ENCODE measurements around the gene ARL16. TPM values are rescaled to one million over a fixed set of nuclear protein-coding genes. Genes with fewer than 3 reads are reported as not detected.

The ARL16 gene
- total RNA-seq, 1 experiment from 2014 or later = 38.6 TPM

DNA sequence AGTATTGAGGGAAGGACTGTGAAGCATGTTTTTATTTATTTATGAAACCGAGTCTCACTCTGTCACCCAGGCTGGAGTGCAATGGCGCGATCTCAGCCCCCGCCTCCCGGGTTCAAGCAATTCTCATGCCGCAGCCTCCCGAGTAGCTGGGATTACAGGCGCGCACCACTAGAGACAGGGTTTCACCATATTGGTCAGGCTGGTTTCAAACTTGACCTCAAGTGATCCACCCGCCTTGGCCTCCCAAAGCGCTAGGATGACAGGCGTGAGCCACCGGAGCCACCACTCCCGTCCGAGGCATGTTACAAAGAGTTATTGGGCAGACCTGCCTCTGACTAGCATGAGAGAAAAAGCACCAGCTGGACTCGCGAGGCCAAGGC lies 22.6 kb upstream of the ARL16 start:
- ChIA-PET POLR2A (interaction anchor here (1.5 kb wide), 1 partner anchor 17 kb away, joined by 5 read pairs; no protein-coding TSS in a partner anchor), CTCF (interaction anchor here (0.9 to 1.4 kb wide), 2 partner anchors 31 to 186 kb away, joined by 4 to 5 read pairs; no protein-coding TSS in a partner anchor)
- Mint-ChIP-seq H3K27me3 (ENCODE audit: insufficient read depth, unreplicated experiment) (no peaks in the 10 kb centered on the region), H3K4me3 (ENCODE audit: unreplicated experiment) (no peak overlapping the region), H3K36me3 (ENCODE audit: insufficient read depth, unreplicated experiment) (peaks cover 64% of the 10 kb centered on the region), H3K9me3 (ENCODE audit: unreplicated experiment) (no peaks in the 10 kb centered on the region), H3K27ac (ENCODE audit: low read depth, unreplicated experiment) (no peak overlapping the region), H3K4me1 (ENCODE audit: insufficient read depth, unreplicated experiment) (peaks cover 11% of the 10 kb centered on the region)
- intact Hi-C loops (cut with micrococcal nuclease) = no loop called here
- TF ChIP-seq, protein P1, sequence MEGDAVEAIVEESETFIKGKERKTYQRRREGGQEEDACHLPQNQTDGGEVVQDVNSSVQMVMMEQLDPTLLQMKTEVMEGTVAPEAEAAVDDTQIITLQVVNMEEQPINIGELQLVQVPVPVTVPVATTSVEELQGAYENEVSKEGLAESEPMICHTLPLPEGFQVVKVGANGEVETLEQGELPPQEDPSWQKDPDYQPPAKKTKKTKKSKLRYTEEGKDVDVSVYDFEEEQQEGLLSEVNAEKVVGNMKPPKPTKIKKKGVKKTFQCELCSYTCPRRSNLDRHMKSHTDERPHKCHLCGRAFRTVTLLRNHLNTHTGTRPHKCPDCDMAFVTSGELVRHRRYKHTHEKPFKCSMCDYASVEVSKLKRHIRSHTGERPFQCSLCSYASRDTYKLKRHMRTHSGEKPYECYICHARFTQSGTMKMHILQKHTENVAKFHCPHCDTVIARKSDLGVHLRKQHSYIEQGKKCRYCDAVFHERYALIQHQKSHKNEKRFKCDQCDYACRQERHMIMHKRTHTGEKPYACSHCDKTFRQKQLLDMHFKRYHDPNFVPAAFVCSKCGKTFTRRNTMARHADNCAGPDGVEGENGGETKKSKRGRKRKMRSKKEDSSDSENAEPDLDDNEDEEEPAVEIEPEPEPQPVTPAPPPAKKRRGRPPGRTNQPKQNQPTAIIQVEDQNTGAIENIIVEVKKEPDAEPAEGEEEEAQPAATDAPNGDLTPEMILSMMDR (IDR thresholded peaks at IDR 0.05; ENCODE audit: unreplicated experiment) = no peak
- no peak for DNase-seq (ENCODE audit: unreplicated experiment)
- no TSS peak for BruUV-seq (replicated peaks)

DNA sequence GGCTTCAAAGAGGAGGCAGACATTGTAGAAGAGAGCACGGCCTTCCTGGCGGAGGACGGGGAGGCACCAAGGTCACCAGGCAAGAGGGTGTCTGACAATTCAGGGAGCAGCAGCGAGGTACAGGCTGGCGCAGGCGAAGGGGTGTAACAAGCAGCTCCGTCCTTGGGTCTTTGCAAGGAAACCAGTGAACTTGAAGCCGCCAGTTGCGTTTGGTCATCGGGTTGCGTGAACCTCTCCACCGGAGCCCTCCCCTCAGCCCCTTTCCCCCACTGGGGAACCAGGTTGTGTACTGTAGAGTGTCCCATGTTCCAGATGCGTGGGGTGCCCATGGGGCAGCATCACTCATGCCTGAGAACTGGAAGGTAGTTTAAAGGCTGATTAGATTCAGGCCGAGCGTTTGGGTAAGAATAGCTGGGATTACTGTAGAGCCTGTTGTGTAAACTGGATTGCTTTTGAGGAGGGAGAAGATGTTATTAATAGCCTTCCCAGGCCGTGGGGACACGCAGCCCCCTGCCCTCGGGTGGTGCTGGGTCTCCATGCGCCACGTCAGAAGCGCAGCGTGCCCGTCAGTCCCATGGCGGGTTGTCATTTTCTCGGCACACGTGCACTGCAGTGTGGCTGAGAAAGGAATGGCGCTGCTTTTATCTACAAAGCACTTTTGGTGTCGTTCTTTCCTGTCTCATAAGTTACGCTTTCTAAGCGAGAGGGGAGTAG lies 22.1 kb upstream of the ARL16 start:
- BruUV-seq (replicated peaks) = no TSS peak
- Mint-ChIP-seq H3K36me3 (ENCODE audit: insufficient read depth, unreplicated experiment) (peaks cover 65% of the 10 kb centered on the region), H3K27ac (ENCODE audit: low read depth, unreplicated experiment) (no peak overlapping the region), H3K9me3 (ENCODE audit: unreplicated experiment) (no peaks in the 10 kb centered on the region), H3K27me3 (ENCODE audit: insufficient read depth, unreplicated experiment) (no peaks in the 10 kb centered on the region), H3K4me3 (ENCODE audit: unreplicated experiment) (no peak overlapping the region), H3K4me1 (ENCODE audit: insufficient read depth, unreplicated experiment) (peaks cover 13% of the 10 kb centered on the region)
- TF ChIP-seq, protein P1 (IDR thresholded peaks at IDR 0.05; ENCODE audit: unreplicated experiment) = no peak
- ChIA-PET POLR2A (interaction anchor here (0.6 to 1.5 kb wide), 3 partner anchors 16 to 21 kb away, joined by 3 to 5 read pairs (median 3); no protein-coding TSS in a partner anchor), CTCF (interaction anchor here (0.7 to 1.4 kb wide), 2 partner anchors 30 to 159 kb away, joined by 5 to 6 read pairs; no protein-coding TSS in a partner anchor)
- intact Hi-C loops (cut with micrococcal nuclease) = no loop called here
- DNase-seq (ENCODE audit: unreplicated experiment) = no peak

DNA sequence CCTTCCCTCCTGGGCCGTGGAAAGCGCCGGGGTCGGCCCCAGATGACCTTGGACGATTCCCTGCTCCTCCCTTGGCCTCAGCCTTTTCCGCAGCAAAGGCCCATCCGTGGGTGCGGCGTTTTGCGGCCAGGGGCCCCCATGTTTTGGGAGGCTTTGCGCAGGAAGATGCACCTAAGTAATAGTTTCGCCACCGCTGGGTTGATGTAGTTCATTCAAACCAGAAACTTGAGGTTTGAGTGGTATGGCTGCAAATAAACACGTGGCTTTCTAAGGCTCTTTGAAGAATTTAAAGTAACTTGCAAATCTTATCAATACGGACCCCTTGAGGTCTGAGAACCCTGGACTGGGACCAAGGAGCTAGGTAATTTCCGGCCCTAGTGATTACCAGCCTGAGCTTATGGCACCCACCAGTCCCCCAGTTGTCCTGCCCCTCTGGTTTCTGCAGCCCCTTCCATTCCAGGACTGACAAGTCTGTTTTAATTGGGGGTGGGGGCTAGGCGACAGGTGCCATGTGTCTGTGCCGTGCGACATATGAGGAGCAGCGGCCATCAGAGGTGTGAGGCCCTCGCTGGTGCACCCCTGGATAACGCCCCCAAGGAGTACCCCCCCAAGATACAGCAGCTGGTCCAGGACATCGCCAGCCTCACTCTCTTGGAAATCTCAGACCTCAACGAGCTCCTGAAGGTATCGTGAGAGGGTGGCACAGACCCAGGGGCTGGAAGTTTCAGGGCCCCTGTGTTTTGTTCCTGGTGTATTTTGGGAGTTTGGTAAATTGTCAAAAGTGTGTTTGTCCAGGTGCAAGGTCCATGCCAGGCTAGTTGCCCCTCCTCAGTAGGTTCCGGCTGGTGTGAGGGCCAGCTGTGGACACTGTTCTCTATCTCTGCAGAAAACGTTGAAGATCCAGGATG lies 20.4 kb upstream of the ARL16 start:
- TF ChIP-seq, protein P1 (IDR thresholded peaks at IDR 0.05; ENCODE audit: unreplicated experiment) = no peak
- Mint-ChIP-seq H3K36me3 (ENCODE audit: insufficient read depth, unreplicated experiment) (peaks cover 70% of the 10 kb centered on the region), H3K27ac (ENCODE audit: low read depth, unreplicated experiment) (peak overlapping the region; percentile 97), H3K27me3 (ENCODE audit: insufficient read depth, unreplicated experiment) (no peaks in the 10 kb centered on the region), H3K9me3 (ENCODE audit: unreplicated experiment) (no peaks in the 10 kb centered on the region), H3K4me1 (ENCODE audit: insufficient read depth, unreplicated experiment) (peaks cover 12% of the 10 kb centered on the region), H3K4me3 (ENCODE audit: unreplicated experiment) (peak overlapping the region; percentile 98)
- DNase-seq (ENCODE audit: unreplicated experiment) = no peak
- ChIA-PET POLR2A (interaction anchor here (0.6 to 3.9 kb wide), 29 partner anchors 9 to 332 kb away, joined by 3 to 122 read pairs (median 6); partner anchors contain the start of genes ARL16, CCDC137, FAAP100 and HGS), CTCF (interaction anchor here (0.6 to 0.7 kb wide), 2 partner anchors 27 to 309 kb away, joined by 3 to 5 read pairs; no protein-coding TSS in a partner anchor)
- TSS peak; percentile 18 for BruUV-seq (replicated peaks)
- intact Hi-C loops (cut with micrococcal nuclease) = loop anchor here (1.0 kb wide), 1 partner anchor 7 kb away; no protein-coding TSS in a partner anchor

All from MCF 10A (cell line).